A673 (cell line): Measurements from ENCODE around the gene PCNT. TPM values are rescaled to one million over a fixed set of nuclear protein-coding genes. Genes with fewer than 3 reads are reported as not detected.

Experiments
- BruUV-seq: library from RNA; stranded (reverse); fragments of 400-500 nt; replicated peaks from 2 replicates; lab custom pipeline; 2021; lab: Mats Ljungman, UMichigan
- CTCF ChIA-PET: fragments of 300-600 bp; sonication (Branson Sonifier 250); formaldehyde crosslinking; loops from one replicate; lab custom pipeline; 2022; ENCODE audit warnings: antibody characterized with exemption; lab: Charles Lee
- POLR2A ChIA-PET: fragments of 300-600 bp; sonication (Branson Sonifier 250); formaldehyde crosslinking; loops from one replicate; lab custom pipeline; 2022; ENCODE audit warnings: antibody characterized with exemption; ENCODE audit not compliant: low non-redundant PET; lab: Charles Lee
- DNase-seq: peaks from one replicate; pipeline ENCODE4 v3.0.0-alpha.2; 2015; ENCODE audit warnings: low spot score
- H3K27ac ChIP-seq: fragments of 200-600 bp; sonication (generic); 2 replicates; pipeline ENCODE4 v1.5.1; 2016; ENCODE audit warnings: mixed run types, low read depth, mild to moderate bottlenecking, mixed read lengths, antibody characterized with exemption, low read length; ENCODE audit not compliant: poor library complexity, severe bottlenecking
- H3K27me3 ChIP-seq: fragments of 200-600 bp; sonication (generic); replicated peaks from 2 replicates; pipeline ENCODE4 v1.6.1; 2017; ENCODE audit warnings: mixed run types, low read depth, mild to moderate bottlenecking, mixed read lengths, antibody characterized with exemption, low read length; ENCODE audit not compliant: insufficient read depth, poor library complexity
- H3K36me3 ChIP-seq: fragments of 200-600 bp; sonication (generic); 2 replicates; pipeline ENCODE4 v1.6.1; 2016; ENCODE audit warnings: mixed run types, mild to moderate bottlenecking, mixed read lengths, antibody characterized with exemption, low read length; ENCODE audit not compliant: insufficient read depth, poor library complexity, severe bottlenecking
- H3K4me1 ChIP-seq: fragments of 200-600 bp; sonication (generic); 2 replicates; pipeline ENCODE4 v1.6.1; 2017; ENCODE audit warnings: mixed run types, mild to moderate bottlenecking, mixed read lengths, antibody characterized with exemption, low read length; ENCODE audit not compliant: insufficient read depth, poor library complexity, severe bottlenecking
- H3K4me3 ChIP-seq: fragments of 200-600 bp; sonication (generic); 2 replicates; pipeline ENCODE4 v1.5.1; 2016; ENCODE audit warnings: low read depth, mixed run types, mild to moderate bottlenecking, mixed read lengths, low read length; ENCODE audit not compliant: poor library complexity, severe bottlenecking
- H3K9me3 ChIP-seq: fragments of 200-600 bp; sonication (generic); 2 replicates; pipeline ENCODE4 v1.6.1; 2016; ENCODE audit warnings: mixed run types, low read depth, mild to moderate bottlenecking, mixed read lengths, antibody characterized with exemption, low read length; ENCODE audit not compliant: poor library complexity, severe bottlenecking
- CTCF ChIP-seq: fragments of 300-800, 200-600 bp; sonication (generic); conservative IDR thresholded peaks from 2 replicates; pipeline ENCODE4 v1.5.1; 2017; ENCODE audit warnings: low read depth, mild to moderate bottlenecking, antibody characterized with exemption, low read length, moderate library complexity, mixed read lengths
- EZH2 ChIP-seq: fragments of 200-600 bp; sonication (generic); IDR thresholded peaks from 2 replicates; pipeline ENCODE4 v1.6.1; 2017; ENCODE audit warnings: borderline replicate concordance, low read depth, mild to moderate bottlenecking, mixed read lengths, antibody characterized with exemption, low read length; ENCODE audit not compliant: poor library complexity, severe bottlenecking
- intact Hi-C: fragments of 100-400 bp; cut with micrococcal nuclease; formaldehyde crosslinking; loops from one replicate; pipeline ENCODE4 v1.10.0; 2022; ENCODE audit not compliant: unreplicated experiment
- total RNA-seq: library from RNA; stranded (reverse); gene quantifications from 2 replicates; pipeline ENCODE4 v1.2.3, GENCODE V29; 2021

The PCNT gene
- total RNA-seq, 1 experiment from 2014 or later, result 66.4 TPM

- Histone ChIP-seq H3K4me1 (peaks cover 23% of the 10 kb centered on the region), H3K4me3 (no peak overlapping the region), H3K36me3 (peaks cover 12% of the 10 kb centered on the region), H3K27ac (no peak overlapping the region), H3K9me3 (no peaks in the 10 kb centered on the region), H3K27me3 (no peaks in the 10 kb centered on the region)
- ChIA-PET CTCF (no interaction called here), POLR2A (interaction anchor here (0.6 kb wide), 1 partner anchor 12 kb away, joined by 3 read pairs; no protein-coding TSS in a partner anchor)
- TF ChIP-seq CTCF (no peak), EZH2 (no peak)
- BruUV-seq, result no TSS peak
- intact Hi-C loops, result no loop called here
- DNase-seq, result no peak
Observed at GRCh38 chr21:46289655-46290179, 34.2 kb upstream of the PCNT start.

DNA sequence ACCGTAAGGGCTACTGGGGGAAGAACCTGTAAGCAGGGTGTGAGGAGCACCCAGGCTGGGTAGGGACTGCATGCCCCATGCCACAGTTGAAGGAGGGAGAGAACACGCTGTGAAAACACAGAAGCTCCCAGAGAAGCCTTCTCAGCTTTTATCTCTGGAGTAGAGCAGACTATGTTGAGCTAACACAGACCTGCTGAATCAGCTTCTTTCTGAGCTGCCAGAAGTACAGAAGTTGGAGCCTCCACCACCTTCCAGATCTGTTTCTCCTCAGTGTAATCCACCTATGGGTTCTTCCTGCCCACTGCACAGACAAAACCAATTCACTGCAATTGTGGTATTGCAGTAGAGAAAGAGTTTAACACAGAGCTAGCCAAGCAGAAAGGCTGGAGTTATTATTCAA is 32.4 kb upstream of the PCNT start:
- no peaks in the 10 kb centered on the region for H3K9me3 ChIP-seq
- ChIA-PET CTCF (no interaction called here), POLR2A (no interaction called here)
- DNase-seq, result no peak
- H3K27me3 ChIP-seq, result no peaks in the 10 kb centered on the region
- peaks cover 12% of the 10 kb centered on the region for H3K36me3 ChIP-seq
- no TSS peak for BruUV-seq
- H3K4me3 ChIP-seq, result no peak overlapping the region
- intact Hi-C loops, result no loop called here
- no peak overlapping the region for H3K27ac ChIP-seq
- H3K4me1 ChIP-seq, result peaks cover 32% of the 10 kb centered on the region
- TF ChIP-seq CTCF (no peak), EZH2 (no peak)

- peak; percentile 33 for DNase-seq
Observed at GRCh38 chr21:46294647-46295176, 29.2 kb upstream of the PCNT start.

More at GRCh38 chr21:46294647-46295176, 29.2 kb upstream of the PCNT start:
- CTCF ChIA-PET, result no interaction called here
- Histone ChIP-seq H3K4me3 (no peak overlapping the region), H3K4me1 (peaks cover 18% of the 10 kb centered on the region), H3K27me3 (no peaks in the 10 kb centered on the region), H3K9me3 (no peaks in the 10 kb centered on the region), H3K36me3 (peaks cover 19% of the 10 kb centered on the region), H3K27ac (peak overlapping the region; percentile 51)
- TF ChIP-seq EZH2, result no peak
- TF ChIP-seq CTCF, result no peak
- intact Hi-C loops, result no loop called here
- BruUV-seq, result no TSS peak
- POLR2A ChIA-PET, result no interaction called here
